WERI-Rb-1 (cell line): Measurements from ENCODE around the gene SPN.
"Not testable (repeated sequence)": the region's sequence is repeated elsewhere in the genome, so short reads cannot be mapped to it uniquely, and the experiment has no call there.

Experiments used
- DNase-seq: peaks from one replicate; pipeline ENCODE4 v3.0.0-alpha.2; 2020
- H3K27ac ChIP-seq: fragments of 250-450 bp; sonication (Bioruptor Pico); 2 replicates; pipeline ENCODE4 v1.5.1; 2020; ENCODE audit warnings: mild to moderate bottlenecking, moderate library complexity
- H3K27me3 ChIP-seq: fragments of 250-450 bp; sonication (Bioruptor Pico); 2 replicates; pipeline ENCODE4 v1.5.1; 2021; ENCODE audit warnings: mild to moderate bottlenecking, low read depth, moderate library complexity; ENCODE audit not compliant: insufficient read depth, severe bottlenecking
- H3K36me3 ChIP-seq: fragments of 250-450 bp; sonication (Bioruptor Pico); 2 replicates; pipeline ENCODE4 v1.5.1; 2020; ENCODE audit warnings: mild to moderate bottlenecking, moderate library complexity
- H3K4me3 ChIP-seq: 2 replicates; pipeline ENCODE4 v1.5.1; 2011; ENCODE audit warnings: low read depth, mild to moderate bottlenecking, control low read depth, low read length
- H3K9me3 ChIP-seq: fragments of 250-450 bp; sonication (Bioruptor Pico); 2 replicates; pipeline ENCODE4 v1.5.1; 2021; ENCODE audit warnings: mild to moderate bottlenecking, moderate library complexity; ENCODE audit not compliant: severe bottlenecking
- CTCF ChIP-seq: IDR thresholded peaks from 2 replicates; pipeline ENCODE4 v1.5.1; 2011; ENCODE audit warnings: low read depth, mild to moderate bottlenecking, control low read depth, inconsistent platforms, low read length

Gene SPN

GRCh38 chr16:29688172-29688571, 25.1 kb downstream of the SPN start:
- H3K9me3 ChIP-seq: no peaks in the 10 kb centered on the region
- no peak overlapping the region for H3K27ac ChIP-seq
- TF ChIP-seq CTCF: no peak
- no peak overlapping the region for H3K4me3 ChIP-seq
- DNase-seq: no peak
- no peaks in the 10 kb centered on the region for H3K27me3 ChIP-seq
- H3K36me3 ChIP-seq: peaks cover 63% of the 10 kb centered on the region

GRCh38 chr16:29689490-29690351, 26.7 kb downstream of the SPN start:
- DNase-seq: not testable (repeated sequence)

GRCh38 chr16:29692606-29693005, 29.6 kb downstream of the SPN start:
- H3K4me3 ChIP-seq, DNase-seq, H3K9me3 ChIP-seq, H3K27ac ChIP-seq, H3K27me3 ChIP-seq: not testable (repeated sequence)
- H3K36me3 ChIP-seq: peaks cover 40% of the 10 kb centered on the region

More at GRCh38 chr16:29689490-29690351, 26.7 kb downstream of the SPN start:
- peaks cover 51% of the 10 kb centered on the region for H3K36me3 ChIP-seq
- not testable (repeated sequence) for H3K4me3 ChIP-seq, H3K27ac ChIP-seq, H3K27me3 ChIP-seq, H3K9me3 ChIP-seq

- H3K36me3 ChIP-seq: peaks cover 32% of the 10 kb centered on the region
- TF ChIP-seq CTCF: no peak
- H3K4me3 ChIP-seq: no peak overlapping the region
- peaks cover 6% of the 10 kb centered on the region for H3K9me3 ChIP-seq
- DNase-seq: no peak
- no peak overlapping the region for H3K27ac ChIP-seq
- no peaks in the 10 kb centered on the region for H3K27me3 ChIP-seq
These were observed 31.5 kb downstream of the SPN start for GRCh38 chr16:29694384-29695195.

GRCh38 chr16:29695675-29696074, 32.6 kb downstream of the SPN start:
- H3K27me3 ChIP-seq, DNase-seq, H3K4me3 ChIP-seq, H3K27ac ChIP-seq, H3K9me3 ChIP-seq: not testable (repeated sequence)
- H3K36me3 ChIP-seq: peaks cover 25% of the 10 kb centered on the region

GRCh38 chr16:29696881-29697331, 33.9 kb downstream of the SPN start:
- no peak for TF ChIP-seq CTCF
- peaks cover 18% of the 10 kb centered on the region for H3K36me3 ChIP-seq
- H3K27me3 ChIP-seq: no peaks in the 10 kb centered on the region
- DNase-seq: no peak
- peaks cover 6% of the 10 kb centered on the region for H3K9me3 ChIP-seq
- no peak overlapping the region for H3K4me3 ChIP-seq
- no peak overlapping the region for H3K27ac ChIP-seq

GRCh38 chr16:29697391-29697790, 34.3 kb downstream of the SPN start:
- H3K9me3 ChIP-seq: peaks cover 6% of the 10 kb centered on the region

More at GRCh38 chr16:29697391-29697790, 34.3 kb downstream of the SPN start:
- TF ChIP-seq CTCF: no peak
- H3K27ac ChIP-seq: no peak overlapping the region
- H3K27me3 ChIP-seq: no peaks in the 10 kb centered on the region
- no peak overlapping the region for H3K4me3 ChIP-seq
- no peak for DNase-seq
- peaks cover 18% of the 10 kb centered on the region for H3K36me3 ChIP-seq
